Right lung (tissue), 5 donors: ENCODE measurements around the gene TTC22. TPM values are rescaled to one million over a fixed set of nuclear protein-coding genes. Genes with fewer than 3 reads are reported as not detected.

Experiments
- DNase-seq, 2 donors: peaks; one replicate each; pipeline ENCODE4 v3.0.0-alpha.2; 2013
- polyA plus RNA-seq, 5 donors: library from polyadenylated mRNA; unstranded; fragments of 120-200 nt; gene quantifications; one replicate each; pipeline versions ENCODE4 v1.2.1 to v1.2.3, GENCODE V29; 2013; ENCODE audit warnings: inconsistent platforms in 1 of 5, low replicate concordance in 1 of 5; ENCODE audit not compliant: insufficient read length in 5 of 5, insufficient read depth in 1 of 5

TTC22 gene
- polyA plus RNA-seq, 5 donors = 3.2 to 4.9 (median 4.4) TPM

DNA sequence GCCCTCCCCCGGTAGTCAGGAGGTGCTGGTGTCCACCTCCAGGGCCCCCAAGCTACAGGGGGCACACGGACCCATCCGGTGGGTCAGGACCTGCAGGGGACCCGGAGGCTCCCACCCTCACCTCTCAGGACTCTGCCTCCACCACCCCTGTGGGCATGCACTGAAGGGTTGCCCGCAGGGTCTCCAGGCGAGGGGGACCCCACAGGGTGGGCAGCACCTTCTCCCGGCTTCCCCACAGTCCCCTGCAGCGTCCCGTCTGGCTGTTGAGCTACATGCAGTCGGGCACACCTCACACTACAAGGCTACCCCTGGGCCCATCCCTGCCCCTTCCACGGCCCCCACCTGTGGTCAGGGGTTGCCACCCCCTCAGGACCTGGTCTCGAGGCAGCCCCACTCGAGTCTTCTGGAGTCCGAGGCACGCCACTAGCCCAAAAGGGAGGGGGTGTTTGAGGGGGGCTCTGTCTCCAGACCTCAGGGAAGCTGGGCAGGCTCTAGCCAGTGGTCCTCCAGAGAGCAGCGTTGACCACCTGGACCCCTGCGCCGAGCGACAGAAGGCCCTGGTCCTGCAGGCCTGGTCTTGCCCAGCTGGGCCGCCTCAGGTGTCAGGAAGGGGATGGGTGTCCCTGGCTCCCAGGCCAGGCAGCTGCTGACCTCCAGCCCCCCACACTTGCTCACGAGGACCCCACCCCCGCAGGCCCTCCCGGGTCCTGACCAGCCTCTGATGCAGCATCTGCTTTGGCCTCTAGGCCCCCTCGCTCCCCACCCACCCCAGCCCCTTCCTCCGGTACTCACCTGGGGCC, 46.4 kb downstream of the TTC22 start:
- DNase-seq = no peak

DNA sequence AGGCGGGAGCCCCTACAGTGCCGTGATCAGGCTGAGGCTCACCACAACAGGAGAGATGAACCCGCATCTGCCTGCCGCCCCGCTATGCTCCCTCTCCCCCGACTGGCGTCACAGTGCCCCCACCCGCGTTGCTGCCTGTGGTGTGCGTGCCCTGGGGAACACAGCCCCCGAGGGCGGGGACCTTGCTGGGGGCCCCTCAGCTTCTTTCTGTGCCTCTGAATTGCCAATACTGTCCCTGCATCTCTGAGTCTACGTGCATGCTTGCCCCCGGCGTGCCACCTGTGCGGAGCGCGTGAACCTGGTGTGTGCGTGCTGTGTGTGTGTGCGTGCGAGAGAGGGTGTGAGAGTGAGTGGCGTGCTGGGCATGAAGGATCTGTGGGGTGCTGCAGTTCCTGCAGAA, 47.1 kb downstream of the TTC22 start:
- no peak for DNase-seq

DNA sequence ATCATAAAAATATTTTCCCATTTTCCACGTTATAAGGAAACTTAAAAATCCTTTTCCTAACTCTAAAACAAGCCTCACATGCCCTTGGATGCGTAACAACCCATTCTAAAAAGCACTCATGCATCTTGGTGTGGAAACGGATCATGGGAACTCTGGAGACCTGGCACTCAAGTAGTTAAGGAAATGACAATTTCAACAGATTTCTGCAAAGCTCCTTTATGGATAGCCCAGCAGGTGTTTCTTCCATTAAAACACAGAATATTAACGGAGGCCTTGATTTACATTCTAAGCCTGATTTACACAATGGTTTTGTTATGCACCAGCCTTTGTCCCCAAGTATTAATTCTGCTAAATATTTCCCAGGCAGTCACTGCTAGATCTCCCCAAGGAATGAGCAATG, 49.7 kb downstream of the TTC22 start:
- no peak for DNase-seq

DNA sequence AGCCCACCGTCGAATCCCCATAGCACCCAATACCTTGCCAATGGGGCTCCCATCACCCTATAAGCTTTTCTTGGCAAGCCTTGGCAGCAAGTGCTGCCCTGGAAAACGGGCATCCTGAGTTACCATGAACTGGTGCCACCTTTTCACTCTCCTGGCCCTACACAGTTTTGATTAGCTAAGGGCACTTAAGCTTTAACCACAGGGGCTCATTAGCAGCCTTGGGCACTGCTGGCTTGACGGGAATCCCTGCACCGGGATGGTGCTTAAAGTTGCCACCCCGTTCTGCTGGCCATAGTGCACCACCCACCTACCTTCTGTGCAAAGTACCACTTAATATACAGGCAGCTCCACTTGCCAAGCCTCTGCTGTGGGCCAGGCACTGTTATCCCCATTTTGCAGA, 50.5 kb downstream of the TTC22 start:
- no peak for DNase-seq

DNA sequence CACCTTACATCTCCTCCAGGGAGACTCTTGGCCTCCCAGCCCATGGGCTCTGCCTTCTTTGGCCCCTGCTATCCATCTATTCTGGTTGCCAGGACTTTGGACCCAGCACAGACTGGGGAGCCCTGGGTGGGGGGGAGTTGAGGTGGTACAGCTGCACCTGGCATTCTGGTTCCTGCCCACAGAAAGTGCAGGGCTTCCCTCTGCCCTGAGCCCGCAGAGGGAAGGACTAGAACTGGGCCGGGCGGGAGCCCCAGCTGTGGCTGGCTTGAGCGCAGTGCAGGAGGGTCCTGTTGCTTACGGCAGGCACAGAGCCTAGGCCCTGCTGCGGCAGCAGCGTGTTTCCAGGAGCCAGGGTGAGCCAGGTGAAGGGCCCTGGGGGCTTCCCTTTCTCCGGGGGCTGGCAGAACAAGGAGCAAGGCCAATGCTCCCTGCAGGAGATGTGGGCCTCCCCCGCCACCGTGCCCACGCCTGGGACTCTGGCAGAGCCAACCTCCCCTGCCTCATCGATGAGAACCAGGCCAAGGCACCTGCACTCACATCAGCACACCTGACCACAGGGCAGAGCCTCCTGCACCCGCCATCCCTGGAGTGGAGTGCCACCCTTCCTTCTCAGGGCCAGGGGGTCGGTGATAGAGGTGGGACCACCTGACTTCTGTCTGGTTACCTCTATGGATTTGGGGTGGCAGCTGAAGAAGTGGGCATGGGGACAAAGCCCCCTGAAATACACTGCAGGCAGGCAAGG, 52.9 kb downstream of the TTC22 start:
- DNase-seq = no peak

DNA sequence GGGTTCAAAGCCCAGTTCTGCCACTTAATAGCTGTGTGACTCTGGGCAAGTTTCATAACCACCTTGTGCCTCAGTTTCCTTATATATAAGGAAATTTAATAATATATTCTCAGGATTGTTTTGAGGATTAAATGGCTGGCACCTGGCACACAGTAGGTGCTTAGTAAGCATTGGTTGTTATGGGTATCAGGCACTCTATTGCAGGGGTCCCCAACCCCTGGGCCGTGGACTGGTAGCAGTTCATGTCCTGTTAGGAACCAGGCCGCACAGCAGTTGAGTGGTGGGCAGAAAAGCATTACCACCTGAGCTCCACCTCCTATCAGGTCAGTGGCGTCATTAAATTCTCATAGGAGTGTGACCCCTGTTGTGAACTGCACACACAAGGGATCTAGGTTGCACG, 55.3 kb downstream of the TTC22 start:
- DNase-seq = no peak

DNA sequence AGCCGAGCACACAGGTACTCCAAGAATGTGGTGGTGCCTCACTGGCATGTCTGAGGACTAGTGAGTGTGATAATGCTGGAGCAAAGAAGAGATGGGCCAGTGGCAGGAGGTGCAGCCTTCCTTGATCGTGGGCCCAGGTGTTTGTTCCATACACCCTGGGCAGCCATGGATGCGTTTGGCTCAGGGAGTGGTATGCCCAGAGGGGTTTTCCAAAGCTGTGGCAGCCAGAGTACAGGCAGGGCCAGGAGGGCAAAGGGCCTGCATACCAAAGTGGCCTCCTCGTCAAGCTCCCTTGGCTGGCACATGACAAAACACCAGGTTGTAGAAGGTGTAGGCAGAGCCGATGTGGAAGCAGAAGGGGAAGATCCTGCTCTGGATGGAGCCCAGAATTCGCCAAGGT, 55.8 kb downstream of the TTC22 start:
- DNase-seq = no peak

DNA sequence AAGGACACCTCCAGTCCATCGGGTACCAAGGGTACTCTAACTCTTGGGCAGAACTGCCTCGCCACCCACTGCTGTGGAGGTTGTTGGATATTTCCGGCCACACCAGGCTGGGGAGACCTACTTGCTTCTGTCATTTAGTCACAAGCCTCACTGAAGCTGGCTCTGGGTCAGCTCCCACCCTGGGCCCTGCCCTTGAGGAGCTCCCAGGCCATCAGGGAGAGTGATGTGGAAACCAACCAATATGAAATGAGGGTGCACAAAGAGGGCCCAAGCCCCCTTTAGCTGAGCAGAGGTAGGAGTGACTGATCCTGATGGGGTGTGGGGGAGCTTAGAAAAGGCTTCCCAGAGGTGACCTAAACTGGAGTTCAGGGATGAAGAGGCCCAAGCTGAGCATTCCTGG, 56.4 kb downstream of the TTC22 start:
- no peak for DNase-seq

DNA sequence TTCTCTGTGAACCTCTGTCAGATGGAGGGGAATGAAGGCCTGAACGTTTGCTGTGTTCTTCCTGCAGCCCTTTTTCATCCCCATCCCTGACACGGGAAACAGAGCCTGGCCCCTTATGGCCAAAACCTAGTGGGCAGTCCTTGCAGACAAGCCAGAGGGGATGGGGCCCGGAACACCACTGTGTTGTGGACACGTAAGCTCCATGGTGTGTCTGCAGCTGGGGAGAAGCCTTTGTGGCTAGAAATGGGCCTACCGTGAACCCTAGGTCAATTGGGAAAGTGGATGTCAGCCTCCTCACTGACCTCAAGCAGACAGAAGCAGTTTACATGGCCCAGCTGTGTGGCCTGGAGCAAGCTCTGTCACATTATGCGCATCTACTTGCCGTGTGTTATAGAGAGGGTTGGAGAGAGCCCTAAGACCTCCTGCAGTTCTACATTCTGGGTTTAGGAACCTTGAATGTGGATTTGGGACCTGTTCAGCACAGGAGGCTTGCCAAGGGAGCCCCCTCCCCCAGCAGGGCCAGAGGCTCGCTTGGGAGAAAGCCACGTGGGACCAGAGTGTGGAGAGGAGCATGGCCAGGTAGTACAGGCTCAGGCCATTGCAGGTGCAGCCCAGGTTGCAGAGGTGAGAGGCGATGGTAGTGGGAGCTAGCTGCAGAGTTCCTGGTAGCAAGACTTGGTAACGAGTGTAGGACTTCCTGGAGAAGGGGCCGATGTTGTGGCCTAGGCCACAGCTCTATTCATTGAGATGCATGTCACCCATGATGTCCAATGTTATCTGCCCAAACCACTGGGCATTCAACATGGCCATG, 57.5 kb downstream of the TTC22 start:
- no peak for DNase-seq

DNA sequence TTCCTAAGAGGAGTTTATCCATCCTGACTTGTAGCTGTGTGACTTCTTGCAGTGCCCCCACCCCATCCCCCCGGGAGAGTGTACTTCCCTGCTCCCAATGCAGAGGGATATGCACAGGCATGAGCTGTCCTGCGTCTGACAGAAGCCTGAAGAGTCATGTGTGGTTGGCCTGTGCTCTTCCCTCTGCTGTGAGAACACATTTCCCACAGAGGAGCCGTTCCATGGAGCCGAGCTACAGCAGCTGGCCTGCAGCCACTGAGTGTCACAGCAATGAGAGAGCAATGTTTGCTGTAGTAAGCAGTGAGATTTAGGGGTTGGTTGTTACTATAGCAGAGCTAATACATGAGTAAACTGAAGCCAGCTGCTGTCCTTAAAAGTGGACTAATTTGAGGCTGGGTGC, 58.8 kb downstream of the TTC22 start:
- DNase-seq = no peak

DNA sequence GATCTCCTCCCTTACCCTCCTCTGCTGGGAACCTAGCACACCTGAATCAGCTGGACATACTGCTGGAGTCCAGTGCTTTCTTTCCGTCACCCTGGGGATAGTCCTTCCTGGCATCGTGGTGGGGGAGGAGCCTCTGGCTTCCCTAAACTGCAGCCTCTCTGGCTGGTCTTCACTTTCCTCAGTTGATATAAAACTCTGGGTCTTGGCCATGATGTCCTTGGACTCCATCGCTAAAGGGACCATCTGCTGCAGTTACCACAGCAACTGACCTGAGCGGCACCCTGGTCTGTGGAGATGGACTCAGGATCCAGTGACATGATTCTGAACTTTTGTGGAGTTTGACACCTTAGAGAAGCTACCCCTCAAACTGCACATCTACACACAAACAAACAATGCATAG, 59.6 kb downstream of the TTC22 start:
- DNase-seq = no peak

DNA sequence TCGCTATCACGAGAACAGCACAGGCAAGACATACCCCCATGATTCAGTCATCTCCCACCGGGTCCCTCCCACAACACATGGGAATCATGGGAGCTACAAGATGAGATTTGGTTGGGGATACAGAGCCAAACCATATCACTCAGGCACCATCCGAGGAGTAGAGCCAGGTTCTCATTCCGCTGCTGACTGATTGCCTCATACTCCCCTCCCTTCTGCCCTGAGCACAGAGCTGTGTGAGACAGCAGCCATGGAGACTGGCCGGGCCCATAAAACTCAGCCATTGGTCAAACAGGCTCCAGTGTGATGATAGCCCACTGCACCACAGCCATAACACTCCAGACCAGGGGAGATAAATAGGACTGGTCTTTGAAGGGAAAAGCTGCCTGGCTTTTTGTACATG, 62.9 kb downstream of the TTC22 start:
- no peak for DNase-seq

DNA sequence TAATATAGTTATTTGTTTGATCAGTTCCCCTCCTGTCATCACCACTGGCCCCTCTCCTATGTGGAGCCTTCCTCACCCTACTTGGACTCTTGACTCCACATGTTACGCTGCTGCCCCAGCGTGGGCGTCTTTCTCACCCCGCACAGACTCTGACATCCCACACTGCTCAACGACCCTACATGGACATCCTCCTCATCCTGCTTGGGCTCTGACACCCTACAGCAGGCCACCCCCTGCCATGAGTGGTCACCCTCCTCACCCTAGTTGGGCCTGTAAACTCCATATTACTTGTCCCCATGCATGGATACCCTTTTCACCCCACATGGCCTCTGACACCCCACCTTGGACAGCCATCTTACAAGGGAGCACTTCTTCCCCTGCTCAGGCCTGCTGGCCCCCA, 64.4 kb downstream of the TTC22 start:
- DNase-seq = no peak

Other genes with a start within 250 kb of the TTC22 start
- under 1 TPM; 0.31 to 0.97 (median 0.57) TPM for gene FAM151A, start 177.8 kb downstream of the TTC22 start, polyA plus RNA-seq
- gene MROH7, start 159.5 kb downstream of the TTC22 start, polyA plus RNA-seq = 10 to 100 TPM; 10.1 to 16.2 (median 11.4) TPM
- gene TTC4, start 85.5 kb downstream of the TTC22 start, polyA plus RNA-seq = 10 to 100 TPM; 30.2 to 38.6 (median 35.2) TPM
- gene PARS2, start 36.8 kb downstream of the TTC22 start, polyA plus RNA-seq = 1 to 10 TPM; 4.9 to 6.0 (median 5.4) TPM
- gene DHCR24, start 85.9 kb upstream of the TTC22 start, polyA plus RNA-seq = 10 to 100 TPM; 31.5 to 63.6 (median 40.5) TPM
- under 1 TPM in 2 of 5 donors, not detected in 3; 0.24 to 0.40 TPM for gene TMEM61, start 179.3 kb upstream of the TTC22 start, polyA plus RNA-seq
- under 1 TPM in 3 of 5 donors, not detected in 2; 0.04 to 0.13 (median 0.06) TPM for gene BSND, start 197.6 kb upstream of the TTC22 start, polyA plus RNA-seq
- 1 to 10 TPM in 2 of 5 donors, under 1 TPM in 3; 0.59 to 3.4 (median 0.85) TPM for gene PCSK9, start 238.2 kb upstream of the TTC22 start, polyA plus RNA-seq